Stimulated activated CD8-positive, alpha-beta memory T cell treated with anti-CD3 and anti-CD28 coated beads, Interleukin-7, amount 100 ng/mL, for 24 hours (primary cell): Measurements from ENCODE around the gene SEPTIN7.
A peak's percentile ranks its signal among the peaks of the same experiment; 100 is the strongest.

Source experiments
- DNase-seq: peaks from one replicate; pipeline ENCODE4 v3.0.0-alpha.2; 2020; ENCODE audit warnings: low read depth

SEPTIN7 gene

GRCh38 chr7:35787925-35788324 lies 12.9 kb upstream of the SEPTIN7 start:
- no peak for DNase-seq

GRCh38 chr7:35792472-35792871 lies 8.4 kb upstream of the SEPTIN7 start:
- no peak for DNase-seq

- DNase-seq: no peak
Observed at GRCh38 chr7:35792873-35793489, 7.9 kb upstream of the SEPTIN7 start.

- no peak for DNase-seq
Observed at GRCh38 chr7:35797311-35797710, 3.5 kb upstream of the SEPTIN7 start.

GRCh38 chr7:35799846-35800717 lies 775 bp upstream of the SEPTIN7 start:
- DNase-seq: peak; percentile 70

GRCh38 chr7:35801392-35802101 lies 690 bp downstream of the SEPTIN7 start:
- DNase-seq: peak; percentile 45

- no peak for DNase-seq
Observed at GRCh38 chr7:35802102-35802466, 1.2 kb downstream of the SEPTIN7 start.

GRCh38 chr7:35802649-35803048 lies 1.8 kb downstream of the SEPTIN7 start:
- DNase-seq: no peak

- DNase-seq: no peak
Observed at GRCh38 chr7:35804231-35804970, 3.5 kb downstream of the SEPTIN7 start.

GRCh38 chr7:35805876-35806275 lies 5.0 kb downstream of the SEPTIN7 start:
- DNase-seq: no peak

GRCh38 chr7:35816514-35816913 lies 15.7 kb downstream of the SEPTIN7 start:
- no peak for DNase-seq

GRCh38 chr7:35817181-35817580 lies 16.3 kb downstream of the SEPTIN7 start:
- DNase-seq: no peak

GRCh38 chr7:35817930-35818329 lies 17.1 kb downstream of the SEPTIN7 start:
- no peak for DNase-seq

GRCh38 chr7:35818513-35818912 lies 17.7 kb downstream of the SEPTIN7 start:
- DNase-seq: no peak

GRCh38 chr7:35819310-35819709 lies 18.5 kb downstream of the SEPTIN7 start:
- no peak for DNase-seq

GRCh38 chr7:35819954-35820703 lies 19.3 kb downstream of the SEPTIN7 start:
- DNase-seq: no peak

GRCh38 chr7:35820858-35821257 lies 20.0 kb downstream of the SEPTIN7 start:
- DNase-seq: no peak

- no peak for DNase-seq
Observed at GRCh38 chr7:35823440-35823839, 22.6 kb downstream of the SEPTIN7 start.

GRCh38 chr7:35825974-35826373 lies 25.1 kb downstream of the SEPTIN7 start:
- no peak for DNase-seq

GRCh38 chr7:35826751-35827150 lies 25.9 kb downstream of the SEPTIN7 start:
- no peak for DNase-seq

GRCh38 chr7:35828817-35829216 lies 28.0 kb downstream of the SEPTIN7 start:
- DNase-seq: no peak

GRCh38 chr7:35831208-35831607 lies 30.4 kb downstream of the SEPTIN7 start:
- DNase-seq: no peak
